GM06990 (cell line): ENCODE measurements around the gene TCF7L1.

ENCODE experiments used
- DNase-seq: peaks from one replicate; pipeline ENCODE4 v3.0.0-alpha.2; 2011; ENCODE audit not compliant: insufficient read length; ENCODE audit errors: extremely low read depth
- H3K27me3 ChIP-seq: replicated peaks from 2 replicates; pipeline ENCODE4 v1.6.0; 2011; ENCODE audit warnings: low read length; ENCODE audit not compliant: control insufficient read depth, insufficient read depth
- H3K36me3 ChIP-seq: 2 replicates; pipeline ENCODE4 v1.5.1; 2011; ENCODE audit warnings: low read length; ENCODE audit not compliant: control insufficient read depth, insufficient read depth
- H3K4me3 ChIP-seq: replicated peaks from 2 replicates; pipeline ENCODE4 v1.5.1; 2011; ENCODE audit warnings: low read depth, mild to moderate bottlenecking, control low read depth, low read length
- TF ChIP-seq, protein P1 (sequence below): IDR thresholded peaks from 2 replicates; pipeline ENCODE4 v1.5.1; 2011; ENCODE audit warnings: low read length, control low read depth, mild to moderate bottlenecking, inconsistent platforms; ENCODE audit not compliant: insufficient read depth, poor library complexity, severe bottlenecking

TCF7L1 gene

DNA sequence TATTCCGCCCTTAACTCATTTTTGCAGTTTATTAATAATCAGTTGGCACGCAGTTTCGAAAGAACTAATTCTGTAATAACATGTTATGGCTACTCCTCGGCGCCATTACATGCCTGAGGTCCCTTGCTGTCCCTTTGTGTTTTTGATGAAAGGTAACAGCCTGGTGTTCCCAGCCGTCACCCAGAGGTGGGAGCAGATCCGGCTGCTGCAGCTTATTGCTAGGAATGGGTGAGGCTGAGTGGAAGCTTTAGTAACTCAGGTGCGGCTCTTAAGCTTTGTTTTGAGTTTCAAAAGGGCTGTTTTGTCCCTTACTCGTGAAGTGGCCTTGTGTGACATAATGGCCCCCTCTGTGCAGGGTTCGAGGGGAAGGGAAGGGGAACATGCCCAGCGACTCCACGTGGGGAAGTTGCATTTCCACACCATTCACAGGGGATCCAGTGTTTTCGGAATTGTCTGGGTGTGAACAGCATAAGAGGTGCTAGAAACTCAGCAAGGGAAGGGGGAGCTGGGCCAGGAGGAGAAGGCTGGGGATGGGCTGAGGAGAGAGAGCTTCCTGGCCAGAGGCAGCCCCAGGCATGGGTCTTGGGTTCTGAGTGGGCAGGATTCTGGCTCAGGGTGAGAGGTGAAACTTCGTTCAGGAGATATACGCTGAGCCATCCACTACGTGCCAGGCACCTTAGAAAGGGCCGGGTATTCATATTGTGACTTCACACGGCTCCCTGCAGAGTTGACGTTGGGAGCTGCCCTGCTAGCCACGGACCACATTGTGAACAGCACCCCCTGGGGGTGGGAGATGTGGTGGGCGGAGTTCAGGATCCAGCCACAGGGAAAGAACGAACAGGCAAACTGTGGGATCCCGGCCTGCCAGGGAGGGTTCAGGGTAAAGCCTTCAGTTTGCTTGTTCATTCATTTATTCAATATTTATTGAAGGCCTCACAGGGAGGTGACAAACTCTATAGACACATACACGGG is 110.2 kb downstream of the TCF7L1 start:
- no peak overlapping the region for H3K4me3 ChIP-seq
- TF ChIP-seq, protein P1, sequence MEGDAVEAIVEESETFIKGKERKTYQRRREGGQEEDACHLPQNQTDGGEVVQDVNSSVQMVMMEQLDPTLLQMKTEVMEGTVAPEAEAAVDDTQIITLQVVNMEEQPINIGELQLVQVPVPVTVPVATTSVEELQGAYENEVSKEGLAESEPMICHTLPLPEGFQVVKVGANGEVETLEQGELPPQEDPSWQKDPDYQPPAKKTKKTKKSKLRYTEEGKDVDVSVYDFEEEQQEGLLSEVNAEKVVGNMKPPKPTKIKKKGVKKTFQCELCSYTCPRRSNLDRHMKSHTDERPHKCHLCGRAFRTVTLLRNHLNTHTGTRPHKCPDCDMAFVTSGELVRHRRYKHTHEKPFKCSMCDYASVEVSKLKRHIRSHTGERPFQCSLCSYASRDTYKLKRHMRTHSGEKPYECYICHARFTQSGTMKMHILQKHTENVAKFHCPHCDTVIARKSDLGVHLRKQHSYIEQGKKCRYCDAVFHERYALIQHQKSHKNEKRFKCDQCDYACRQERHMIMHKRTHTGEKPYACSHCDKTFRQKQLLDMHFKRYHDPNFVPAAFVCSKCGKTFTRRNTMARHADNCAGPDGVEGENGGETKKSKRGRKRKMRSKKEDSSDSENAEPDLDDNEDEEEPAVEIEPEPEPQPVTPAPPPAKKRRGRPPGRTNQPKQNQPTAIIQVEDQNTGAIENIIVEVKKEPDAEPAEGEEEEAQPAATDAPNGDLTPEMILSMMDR: peak; percentile 54
- no peak for DNase-seq
- H3K36me3 ChIP-seq: no peaks in the 10 kb centered on the region
- H3K27me3 ChIP-seq: no peaks in the 10 kb centered on the region; the same call in 1 of the 2 replicates

DNA sequence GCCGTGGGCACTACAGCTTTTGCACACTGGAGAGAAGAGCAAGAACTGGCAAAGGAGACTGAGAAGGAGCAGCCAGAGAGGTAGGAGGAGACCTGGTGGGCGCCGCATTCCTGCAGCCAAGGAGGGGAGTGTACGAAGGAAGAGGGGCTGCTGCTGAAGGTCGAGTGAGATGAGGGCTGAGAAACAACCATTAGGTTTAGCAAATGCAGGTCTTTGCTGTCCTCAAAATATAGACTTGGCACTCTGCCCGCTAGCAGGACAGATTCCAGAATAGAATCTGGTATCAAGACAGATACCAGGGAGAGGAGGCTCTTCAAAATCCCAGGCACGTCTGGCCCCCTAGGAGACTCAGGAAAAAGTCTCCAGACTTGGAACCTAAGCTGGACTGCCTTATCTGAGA is 111.6 kb downstream of the TCF7L1 start:
- no peaks in the 10 kb centered on the region; the same call in 1 of the 2 replicates for H3K27me3 ChIP-seq
- no peaks in the 10 kb centered on the region for H3K36me3 ChIP-seq
- TF ChIP-seq, protein P1: no peak
- no peak overlapping the region for H3K4me3 ChIP-seq
- DNase-seq: no peak

GRCh38 chr2:85245891-85246290 is 112.7 kb downstream of the TCF7L1 start:
- no peak overlapping the region for H3K4me3 ChIP-seq
- TF ChIP-seq, protein P1: no peak
- no peaks in the 10 kb centered on the region; the same call in 1 of the 2 replicates for H3K27me3 ChIP-seq
- no peak for DNase-seq
- no peaks in the 10 kb centered on the region for H3K36me3 ChIP-seq

GRCh38 chr2:85246348-85246747 is 113.2 kb downstream of the TCF7L1 start:
- TF ChIP-seq, protein P1: no peak
- no peak overlapping the region for H3K4me3 ChIP-seq
- H3K27me3 ChIP-seq: no peaks in the 10 kb centered on the region; the same call in 1 of the 2 replicates
- H3K36me3 ChIP-seq: no peaks in the 10 kb centered on the region
- no peak for DNase-seq

GRCh38 chr2:85247610-85248009 is 114.4 kb downstream of the TCF7L1 start:
- Histone ChIP-seq H3K27me3 (no peaks in the 10 kb centered on the region; the same call in 1 of the 2 replicates), H3K4me3 (no peak overlapping the region), H3K36me3 (no peaks in the 10 kb centered on the region)
- TF ChIP-seq, protein P1: no peak
- no peak for DNase-seq
